Astrocyte of the cerebellum (primary cell): Measurements from ENCODE around the gene CBLL1.

ENCODE experiments used
- DNase-seq: peaks from one replicate; pipeline ENCODE4 v3.0.0-alpha.2; 2011; ENCODE audit warnings: low read depth
- H3K4me3 ChIP-seq: 2 replicates; pipeline ENCODE4 v1.5.1; 2011; ENCODE audit warnings: mild to moderate bottlenecking, low read depth, low read length, moderate library complexity
- CTCF ChIP-seq: IDR thresholded peaks from 2 replicates; pipeline ENCODE4 v1.5.1; 2012; ENCODE audit warnings: low read length, low read depth, moderate library complexity, mild to moderate bottlenecking; ENCODE audit errors: missing control alignments
- in situ Hi-C: cut with HindIII; loops from 2 replicates; pipeline ENCODE4 v1.10.0; 2017; ENCODE audit warnings: low sequenced_read_pairs

Gene CBLL1

GRCh38 chr7:107767391-107767790 is 23.4 kb downstream of the CBLL1 start:
- in situ Hi-C loops = no loop called here
- no peak for DNase-seq
- TF ChIP-seq CTCF = no peak
- no peak overlapping the region for H3K4me3 ChIP-seq

GRCh38 chr7:107768263-107768662 is 24.3 kb downstream of the CBLL1 start:
- H3K4me3 ChIP-seq = no peak overlapping the region
- no peak for TF ChIP-seq CTCF
- in situ Hi-C loops = no loop called here
- DNase-seq = no peak

- no peak for DNase-seq
- in situ Hi-C loops = no loop called here
Measured at GRCh38 chr7:107773027-107773426, 29.1 kb downstream of the CBLL1 start.

GRCh38 chr7:107777702-107778101 is 33.8 kb downstream of the CBLL1 start:
- H3K4me3 ChIP-seq = no peak overlapping the region
- TF ChIP-seq CTCF = no peak
- in situ Hi-C loops = no loop called here
- DNase-seq = no peak

More at GRCh38 chr7:107773027-107773426, 29.1 kb downstream of the CBLL1 start:
- no peak for TF ChIP-seq CTCF
- H3K4me3 ChIP-seq = no peak overlapping the region

DNA sequence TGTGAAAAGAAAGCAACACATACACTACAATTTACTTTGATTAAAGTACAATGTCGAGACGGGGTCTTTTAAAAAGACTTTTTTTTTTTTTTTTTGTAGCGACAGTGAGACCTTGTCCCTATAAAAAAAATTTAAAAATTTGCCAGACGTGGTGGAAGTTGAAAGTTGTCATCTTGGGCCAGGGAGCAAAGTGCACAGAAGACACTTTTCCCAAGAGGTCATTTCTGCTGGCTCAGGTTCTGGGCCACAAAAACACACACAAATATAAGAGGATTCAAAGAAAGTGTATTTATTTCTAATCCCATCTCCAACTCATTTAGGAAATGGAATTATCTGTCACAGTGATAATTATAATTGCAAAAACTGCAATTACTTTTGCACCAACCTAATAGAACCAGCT is 34.3 kb downstream of the CBLL1 start:
- DNase-seq = no peak
- TF ChIP-seq CTCF = no peak
- no peak overlapping the region for H3K4me3 ChIP-seq
- in situ Hi-C loops = no loop called here

DNA sequence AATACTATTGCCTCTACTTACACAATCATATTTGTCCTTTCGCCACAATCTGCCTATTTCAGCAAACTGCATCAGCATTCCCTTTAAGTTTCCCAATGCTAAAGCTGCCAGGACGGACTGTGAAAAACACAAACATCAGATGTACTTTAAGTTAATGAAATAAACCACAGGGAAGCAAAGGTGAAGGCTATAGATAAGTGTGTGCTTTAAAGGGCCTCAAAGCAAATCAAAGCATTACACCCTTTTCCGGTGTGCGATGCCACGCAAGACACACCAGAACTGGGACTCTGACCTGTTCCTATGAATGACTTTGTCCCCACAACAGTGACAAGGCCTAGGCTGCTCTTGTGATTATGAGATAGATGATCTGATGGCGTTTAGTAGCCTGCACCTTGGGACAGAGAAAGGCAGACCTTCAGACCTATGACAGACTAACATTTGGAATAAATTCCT is 35.7 kb downstream of the CBLL1 start:
- DNase-seq = no peak

More for the DNA sequence above, 35.7 kb downstream of the CBLL1 start:
- in situ Hi-C loops = no loop called here
- TF ChIP-seq CTCF = no peak
- H3K4me3 ChIP-seq = no peak overlapping the region
